ENCODE measurements around the gene C1QTNF12. TPM values are rescaled to one million over a fixed set of nuclear protein-coding genes. Genes with fewer than 3 reads are reported as not detected.

C1QTNF12 gene
- total RNA-seq, 2 experiments from 2014 or later, result 3.4 to 4.8 TPM

GRCh38 chr1:1206966-1207531 lies 39.5 kb downstream of the C1QTNF12 start:
- Histone ChIP-seq H3K4me1 (ENCODE audit: insufficient read depth, low read length) (peaks cover 66% of the 10 kb centered on the region), H3K9me3 (ENCODE audit: control insufficient read depth in 1 of 2, insufficient read depth in 1 of 2, low read length in 2 of 2) (no peaks in the 10 kb centered on the region), H3K4me3 (ENCODE audit: low read length) (peak overlapping the region; percentile 61), H3K27ac (ENCODE audit: low read depth in 1 of 2, low read length in 2 of 2) (no peak overlapping the region), H3K27me3 (ENCODE audit: control insufficient read depth in 1 of 2, insufficient read depth in 2 of 2, low read length in 2 of 2) (no peaks in the 10 kb centered on the region), H3K36me3 (ENCODE audit: insufficient read depth, low read length) (peaks cover 1% of the 10 kb centered on the region)
- H3K36me3 Mint-ChIP-seq (ENCODE audit: low read depth), result no peaks in the 10 kb centered on the region
- intact Hi-C loops (cut with DNase I, micrococcal nuclease), result loop anchor here in 1 of 2 experiments (5.0 kb wide), 1 partner anchor 50 kb away; no protein-coding TSS in a partner anchor
- peak in 5 of 14 experiments; percentile 1 to 54 (median 8) for DNase-seq
- no peak for TF ChIP-seq CTCF (IDR thresholded peaks at IDR 0.05)
- POLR2A ChIA-PET, result interaction anchor here (1.0 to 1.8 kb wide), 4 partner anchors 10 to 49 kb away, joined by 3 to 9 read pairs (median 6); partner anchors contain the start of genes B3GALT6 and SDF4
- no peaks in the 10 kb centered on the region for H3K9me3 Mint-ChIP-seq
- ATAC-seq (ENCODE audit: poor library complexity), result no peak
- CTCF ChIA-PET, result interaction anchor here (1.0 kb wide), 1 partner anchor 205 kb away, joined by 3 read pairs; no protein-coding TSS in a partner anchor
- peak overlapping the region; percentile 69 for H3K4me3 Mint-ChIP-seq
- peaks cover 19% of the 10 kb centered on the region for H3K4me1 Mint-ChIP-seq (ENCODE audit: low read depth)
- no peaks in the 10 kb centered on the region for H3K27me3 Mint-ChIP-seq
- no peak overlapping the region for H3K27ac Mint-ChIP-seq

GRCh38 chr1:1206376-1206965 lies 40.1 kb downstream of the C1QTNF12 start, which contains the start of gene TNFRSF18:
Gene TNFRSF18, minus strand, starts transcription at chr1:1206592. Its CDS starts 21 bp downstream, at chr1:1206571.
- H3K27ac Mint-ChIP-seq, result no peak within 1 kb of the TSS
- H3K27me3 Mint-ChIP-seq, result no peaks in the 10 kb centered on the region
- DNase-seq, result peak in 8 of 14 experiments; percentile 11 to 76 (median 53)
- no peak for ATAC-seq (ENCODE audit: poor library complexity)
- Histone ChIP-seq H3K27me3 (ENCODE audit: control insufficient read depth in 1 of 2, insufficient read depth in 2 of 2, low read length in 2 of 2) (no peaks in the 10 kb centered on the region), H3K36me3 (ENCODE audit: insufficient read depth, low read length) (no peaks in the 10 kb centered on the region), H3K4me3 (ENCODE audit: low read length) (peak within 1 kb of the TSS; percentile 61), H3K9me3 (ENCODE audit: control insufficient read depth in 1 of 2, insufficient read depth in 1 of 2, low read length in 2 of 2) (no peaks in the 10 kb centered on the region), H3K27ac (ENCODE audit: low read depth in 1 of 2, low read length in 2 of 2) (peak within 1 kb of the TSS in 1 of 2 donors; percentile 52), H3K4me1 (ENCODE audit: insufficient read depth, low read length) (peaks cover 60% of the 10 kb centered on the region)
- CTCF ChIA-PET, result no interaction called here
- TF ChIP-seq CTCF (IDR thresholded peaks at IDR 0.05), result no peak
- H3K4me3 Mint-ChIP-seq, result peak within 1 kb of the TSS; percentile 69
- POLR2A ChIA-PET, result no interaction called here
- no peaks in the 10 kb centered on the region for H3K9me3 Mint-ChIP-seq
- no peaks in the 10 kb centered on the region for H3K36me3 Mint-ChIP-seq (ENCODE audit: low read depth)
- peaks cover 19% of the 10 kb centered on the region for H3K4me1 Mint-ChIP-seq (ENCODE audit: low read depth)
- intact Hi-C loops (cut with DNase I, micrococcal nuclease), result loop anchor here in 1 of 2 experiments (5.0 kb wide), 1 partner anchor 49 kb away; no protein-coding TSS in a partner anchor

- ChIA-PET CTCF (no interaction called here), POLR2A (no interaction called here)
- no peaks in the 10 kb centered on the region for H3K9me3 Mint-ChIP-seq
- H3K36me3 Mint-ChIP-seq (ENCODE audit: low read depth), result no peaks in the 10 kb centered on the region
- TF ChIP-seq CTCF (IDR thresholded peaks at IDR 0.05), result no peak
- Histone ChIP-seq H3K4me3 (ENCODE audit: low read length) (peak overlapping the region; percentile 61), H3K9me3 (ENCODE audit: control insufficient read depth in 1 of 2, insufficient read depth in 1 of 2, low read length in 2 of 2) (no peaks in the 10 kb centered on the region), H3K27ac (ENCODE audit: low read depth in 1 of 2, low read length in 2 of 2) (peak overlapping the region in 1 of 2 donors; percentile 52), H3K4me1 (ENCODE audit: insufficient read depth, low read length) (peaks cover 56% of the 10 kb centered on the region), H3K36me3 (ENCODE audit: insufficient read depth, low read length) (no peaks in the 10 kb centered on the region), H3K27me3 (ENCODE audit: control insufficient read depth in 1 of 2, insufficient read depth in 2 of 2, low read length in 2 of 2) (no peaks in the 10 kb centered on the region)
- peaks cover 19% of the 10 kb centered on the region for H3K4me1 Mint-ChIP-seq (ENCODE audit: low read depth)
- peak overlapping the region; percentile 69 for H3K4me3 Mint-ChIP-seq
- no peak overlapping the region for H3K27ac Mint-ChIP-seq
- ATAC-seq (ENCODE audit: poor library complexity) (no peak), DNase-seq (peak in 6 of 14 experiments; percentile 0 to 46 (median 18))
- intact Hi-C loops (cut with DNase I, micrococcal nuclease), result loop anchor here in 1 of 2 experiments (5.0 kb wide), 1 partner anchor 49 kb away; no protein-coding TSS in a partner anchor
- H3K27me3 Mint-ChIP-seq, result no peaks in the 10 kb centered on the region
Measured at GRCh38 chr1:1205769-1206375, 40.6 kb downstream of the C1QTNF12 start.

Measured in CD4-positive, alpha-beta T cell (primary cell).